HepG2 (cell line): Measurements from ENCODE around the gene NEK8. TPM values are rescaled to one million over a fixed set of nuclear protein-coding genes. Genes with fewer than 3 reads are reported as not detected.
A peak's percentile ranks its signal among the peaks of the same experiment; 100 is the strongest.

Experiments
- ATAC-seq: fragments of 200-7000 bp; cut with Tn5 transposase; 3 replicates; pipeline ENCODE4 v1.9.1; 2020; ENCODE audit warnings: mild to moderate bottlenecking, moderate library complexity
- BruUV-seq: library from RNA; stranded (reverse); fragments of 400-500 nt; replicated peaks from 2 replicates; lab custom pipeline; 2021; lab: Mats Ljungman, UMichigan
- CTCF ChIA-PET: fragments of 300-600 bp; formaldehyde crosslinking; extraction: SDS; loops from one replicate; lab custom pipeline; 2021; ENCODE audit warnings: low total read pairs, inconsistent platforms, low intra/inter-chr PET ratio; lab: Yijun Ruan, JAX
- POLR2A ChIA-PET: fragments of 350-600 bp; sonication (Branson Sonifier 250); formaldehyde crosslinking; loops from one replicate; lab custom pipeline; 2020; ENCODE audit warnings: antibody characterized with exemption, inconsistent platforms; lab: Yijun Ruan, JAX
- DNase-seq: peaks from one replicate; pipeline ENCODE4 v3.0.0-alpha.2; 2015; ENCODE audit warnings: low spot score
- FAIRE-seq: peaks from 3 replicates; lab custom pipeline; 2011; peaks lifted over from hg19 to GRCh38; lab: Jason Lieb, UNC
- H2AFZ ChIP-seq: one replicate; pipeline ENCODE4 v1.6.1; 2011; ENCODE audit warnings: low read length, inconsistent platforms
- H3K27ac ChIP-seq: fragments of 300-600 bp; 3 replicates; pipeline ENCODE4 v1.8.0; 2011; ENCODE audit warnings: mixed run types, mild to moderate bottlenecking, mixed read lengths, low read length, inconsistent platforms; ENCODE audit not compliant: insufficient read depth; ENCODE audit errors: extremely low read length
- H3K27me3 ChIP-seq, 2 experiments: fragments of 200-600 bp in 1 of 2; 2 replicates in 1 of 2; 3 replicates in 1 of 2; pipeline versions ENCODE4 v1.6.0 to v1.8.0; 2011; ENCODE audit warnings: low read length in 2 of 2, mild to moderate bottlenecking in 2 of 2, moderate library complexity in 2 of 2, inconsistent platforms in 1 of 2; ENCODE audit not compliant: insufficient read depth in 2 of 2, control insufficient read depth in 1 of 2
- H3K36me3 ChIP-seq, 2 experiments: fragments of 200-600 bp in 1 of 2; replicated peaks in 1 of 2; 2 replicates in 1 of 2; 3 replicates in 1 of 2; pipeline versions ENCODE4 v1.5.1 to v1.8.0; 2011; ENCODE audit warnings: low read length in 2 of 2, inconsistent platforms in 1 of 2; ENCODE audit not compliant: insufficient read depth in 2 of 2, control insufficient read depth in 1 of 2
- H3K4me1 ChIP-seq: 2 replicates; pipeline ENCODE4 v1.5.1; 2012; ENCODE audit warnings: low read length, inconsistent platforms; ENCODE audit not compliant: insufficient read depth
- H3K4me2 ChIP-seq: 2 replicates; pipeline ENCODE4 v1.6.0; 2011; ENCODE audit warnings: low read depth, low read length, inconsistent platforms
- H3K4me3 ChIP-seq, 3 experiments: fragments of 200-600 bp in 1 of 3; sonication (generic), shearing (Covaris generic) in 1 of 3; replicated peaks in 1 of 3; 2 replicates each; pipeline ENCODE4 v1.5.1; 2011 to 2016; ENCODE audit warnings: low read length in 3 of 3, inconsistent platforms in 2 of 3, low read depth in 2 of 3, mild to moderate bottlenecking in 2 of 3, control low read depth in 1 of 3, mixed read lengths in 1 of 3; ENCODE audit not compliant: insufficient read depth in 1 of 3
- H3K79me2 ChIP-seq: one replicate; pipeline ENCODE4 v1.6.1; 2011; ENCODE audit warnings: low read length, inconsistent platforms; ENCODE audit not compliant: insufficient read depth
- H3K9ac ChIP-seq: 2 replicates; pipeline ENCODE4 v1.6.0; 2011; ENCODE audit warnings: mild to moderate bottlenecking, low read depth, low read length, inconsistent platforms; ENCODE audit not compliant: insufficient read depth
- H3K9me3 ChIP-seq: 2 replicates; pipeline ENCODE4 v1.5.1; 2012; ENCODE audit warnings: mild to moderate bottlenecking, low read length
- H4K20me1 ChIP-seq: 2 replicates; pipeline ENCODE4 v1.6.0; 2011; ENCODE audit warnings: inconsistent platforms, mild to moderate bottlenecking, low read length, moderate library complexity; ENCODE audit not compliant: insufficient read depth
- AHDC1 ChIP-seq: sonication (generic); formaldehyde crosslinking; IDR thresholded peaks from 2 replicates; pipeline ENCODE4 v1.5.1; 2020; ENCODE audit warnings: mild to moderate bottlenecking, missing genetic modification reagents, borderline replicate concordance
- ATAD3A ChIP-seq: sonication (generic); formaldehyde crosslinking; IDR thresholded peaks from 2 replicates; pipeline ENCODE4 v1.4.0; 2020; ENCODE audit warnings: missing genetic modification reagents
- KAT2B ChIP-seq: fragments of 150-350 bp; IDR thresholded peaks from 2 replicates; pipeline ENCODE4 v1.6.1; 2014; ENCODE audit warnings: low read depth, low read length, borderline replicate concordance
- MAF1 ChIP-seq: sonication (generic); formaldehyde crosslinking; IDR thresholded peaks from 2 replicates; pipeline ENCODE4 v1.5.0; 2020; ENCODE audit warnings: missing genetic modification reagents, borderline replicate concordance
- NCOA5 ChIP-seq: sonication (generic); formaldehyde crosslinking; IDR thresholded peaks from 2 replicates; pipeline ENCODE4 v1.4.0; 2020; ENCODE audit warnings: missing genetic modification reagents
- PBX2 ChIP-seq: IDR thresholded peaks from 2 replicates; pipeline ENCODE4 v1.6.1; 2016; ENCODE audit warnings: control low read depth
- POGZ ChIP-seq: sonication (generic); formaldehyde crosslinking; IDR thresholded peaks from 2 replicates; pipeline ENCODE4 v1.4.0; 2020; ENCODE audit warnings: mild to moderate bottlenecking, missing genetic modification reagents
- RXRA ChIP-seq: sonication (generic); formaldehyde crosslinking; IDR thresholded peaks from 2 replicates; pipeline ENCODE4 v1.5.1; 2020; ENCODE audit warnings: missing genetic modification reagents
- SMC3 ChIP-seq: IDR thresholded peaks from 2 replicates; pipeline ENCODE4 v1.6.1; 2011; ENCODE audit warnings: low read length, improper control_type of control experiment
- ZGPAT ChIP-seq: IDR thresholded peaks from 2 replicates; pipeline ENCODE4 v1.6.1; 2016; ENCODE audit warnings: mild to moderate bottlenecking
- ZNF441 ChIP-seq: sonication (generic); formaldehyde crosslinking; IDR thresholded peaks from 2 replicates; pipeline ENCODE4 v1.7.0; 2021; ENCODE audit warnings: missing genetic modification reagents, borderline replicate concordance
- ZNF710 ChIP-seq: sonication (generic); formaldehyde crosslinking; IDR thresholded peaks from 2 replicates; pipeline ENCODE4 v1.5.0; 2020; ENCODE audit warnings: mild to moderate bottlenecking, missing genetic modification reagents, borderline replicate concordance
- ZSCAN31 ChIP-seq: sonication (generic); formaldehyde crosslinking; IDR thresholded peaks from 2 replicates; pipeline ENCODE4 v1.5.0; 2020; ENCODE audit warnings: low read depth, mild to moderate bottlenecking, missing genetic modification reagents
- WGBS: methylation state at CpG from one replicate; pipeline ENCODE4 v1.1.6; 2017; ENCODE audit warnings: low lambda C conversion rate; 5-methylcytosine and 5-hydroxymethylcytosine counted together
- in situ Hi-C: cut with HindIII; loops from 2 replicates; pipeline ENCODE4 v1.10.0; 2017; ENCODE audit warnings: low pct_unique_long_range_greater_than_20kb; ENCODE audit not compliant: extremely low pct_ligation_motif_present
- intact Hi-C: fragments of 100-400 bp; cut with micrococcal nuclease; formaldehyde crosslinking; loops from one replicate; pipeline ENCODE4 v1.10.0; 2022; ENCODE audit not compliant: unreplicated experiment
- polyA plus RNA-seq, 8 experiments: library from polyadenylated mRNA; depleted of rRNA in 3 of 8; stranded (reverse) in 7 of 8; unstranded in 1 of 8; fragments of >200 nt; fragmentation: Illumina TruSeq in 4 of 8; extraction: Trizol in 4 of 8; gene quantifications; 2 replicates each; pipeline versions ENCODE4 v1.2.1 to v1.2.3, GENCODE V29; 2011 to 2016; ENCODE audit warnings: low read depth in 4 of 8, missing spikeins in 1 of 8, mixed read lengths in 1 of 8; ENCODE audit not compliant: insufficient read depth in 1 of 8
- total RNA-seq, 5 experiments: library from RNA; depleted of rRNA; stranded (reverse); fragments of >200 nt; fragmentation: Illumina TruSeq; extraction: Trizol; gene quantifications; 2 replicates each; pipeline ENCODE4 v1.2.3, GENCODE V29; 2016; ENCODE audit warnings: low read depth in 1 of 5

The NEK8 gene
- total and polyA plus RNA-seq, 2 of the 13 experiments (the other 11 are each of a cell fraction or from before 2014, with no cell fraction given), result 5.8 to 13.5 TPM

GRCh38 chr17:28756049-28756804, 27.6 kb downstream of the NEK8 start:
- Histone ChIP-seq H3K4me2 (no peak overlapping the region), H3K4me1 (no peaks in the 10 kb centered on the region), H3K27ac (no peak overlapping the region), H2AFZ (no peak overlapping the region), H3K27me3 (no peaks in the 10 kb centered on the region), H4K20me1 (no peaks in the 10 kb centered on the region), H3K36me3 (peaks cover 24 to 34% of the 10 kb centered on the region in 2 experiments), H3K4me3 (no peak overlapping the region), H3K9me3 (no peaks in the 10 kb centered on the region), H3K79me2 (no peaks in the 10 kb centered on the region), H3K9ac (no peak overlapping the region)
- ChIA-PET CTCF (no interaction called here), POLR2A (interaction anchor here (0.7 kb wide), 1 partner anchor 89 kb away, joined by 3 read pairs; no protein-coding TSS in a partner anchor)
- in situ Hi-C loops (no loop called here), intact Hi-C loops (no loop called here)
- WGBS, result 97% methylated on average over 5 of the region's 5 CpGs
- FAIRE-seq (no peak), ATAC-seq (peak; percentile 3; the same call in 2 of the 3 replicates), DNase-seq (no peak)
- TF ChIP-seq ZSCAN31 (CRISPR knock-in tag) (no peak), MAF1 (CRISPR knock-in tag) (no peak), ZNF441 (CRISPR knock-in tag) (no peak), RXRA (CRISPR knock-in tag) (no peak), NCOA5 (CRISPR knock-in tag) (no peak), ZNF710 (CRISPR knock-in tag) (no peak), ATAD3A (CRISPR knock-in tag) (no peak), POGZ (CRISPR knock-in tag) (no peak), AHDC1 (CRISPR knock-in tag) (no peak), SMC3 (no peak), ZGPAT (CRISPR knock-in tag) (no peak), PBX2 (no peak), KAT2B (no peak)
- BruUV-seq, result no TSS peak
